NCI-H1092 treated with DMSO at 0.1 percent for 48 hours (cell line): ENCODE results near the gene RNU6-1.

Experiments
- DNase-seq: peaks from one replicate; lab custom pipeline; 2025; lab: John Stamatoyannopoulos, UW

RNU6-1 gene

DNA sequence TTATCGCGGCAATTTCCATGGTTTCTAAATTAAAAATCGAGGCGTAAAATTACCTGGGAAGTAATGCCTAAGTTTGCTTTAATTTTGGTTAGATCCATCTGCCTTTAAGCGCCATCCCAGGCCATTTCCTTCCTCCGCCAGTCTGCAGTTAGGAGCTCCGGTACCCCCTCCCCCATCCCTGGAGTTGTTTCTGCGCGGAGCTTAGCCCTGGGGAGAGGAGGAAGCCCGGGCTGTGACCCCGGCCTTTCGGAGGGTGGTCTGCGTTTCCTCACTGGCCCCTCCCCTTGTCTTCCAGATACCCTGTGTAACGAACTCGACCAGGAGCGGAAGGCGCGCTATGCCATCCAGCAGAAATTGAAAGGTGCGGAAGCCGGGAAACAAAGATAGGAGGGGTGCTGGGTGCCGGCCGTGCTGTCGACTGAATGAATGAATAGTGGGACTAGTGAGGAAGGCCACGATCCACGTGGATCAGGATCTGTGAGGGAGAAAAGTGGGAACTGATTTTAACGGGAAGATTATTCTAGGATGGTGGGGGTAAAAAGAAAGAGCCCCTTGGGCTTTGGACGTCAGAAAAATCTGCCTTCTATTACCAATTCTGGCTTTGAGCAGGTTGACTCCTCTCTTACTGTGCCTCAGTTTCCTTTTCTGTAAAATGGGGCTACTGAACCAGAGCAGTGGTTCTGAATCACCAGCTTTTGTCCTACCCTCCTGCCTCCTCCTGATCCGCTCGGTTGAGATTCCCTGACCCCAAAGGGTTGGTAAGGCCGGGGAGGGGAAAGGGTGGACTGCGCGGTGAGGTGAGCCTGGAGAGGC, 6.7 kb downstream of the RNU6-1 start:
- no peak for DNase-seq

DNA sequence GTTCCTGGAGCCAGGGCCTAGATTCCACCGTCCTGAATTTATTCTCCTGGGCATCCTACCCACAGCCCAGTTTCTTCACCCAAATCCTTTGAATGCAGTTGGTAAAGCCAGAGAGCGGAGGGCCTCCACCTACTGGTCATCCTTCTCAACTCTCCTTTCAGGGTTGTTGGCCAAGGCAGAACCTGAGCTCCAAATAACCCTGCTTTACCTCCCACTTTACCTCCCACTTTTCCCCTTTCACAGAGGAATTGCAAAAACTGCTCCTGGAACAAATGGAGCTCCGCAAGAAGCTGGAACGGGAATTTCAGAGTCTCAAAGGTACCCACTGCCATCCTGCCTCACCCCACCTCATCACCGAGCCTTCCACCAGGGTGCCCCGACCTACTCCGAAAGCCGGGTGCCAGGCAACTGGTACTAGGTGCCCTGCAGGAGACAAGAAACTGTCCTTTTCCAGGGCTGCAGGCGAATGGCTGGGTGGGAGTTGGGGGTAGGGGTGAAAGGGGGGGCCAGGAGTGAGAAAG, 7.8 kb downstream of the RNU6-1 start:
- no peak for DNase-seq

DNA sequence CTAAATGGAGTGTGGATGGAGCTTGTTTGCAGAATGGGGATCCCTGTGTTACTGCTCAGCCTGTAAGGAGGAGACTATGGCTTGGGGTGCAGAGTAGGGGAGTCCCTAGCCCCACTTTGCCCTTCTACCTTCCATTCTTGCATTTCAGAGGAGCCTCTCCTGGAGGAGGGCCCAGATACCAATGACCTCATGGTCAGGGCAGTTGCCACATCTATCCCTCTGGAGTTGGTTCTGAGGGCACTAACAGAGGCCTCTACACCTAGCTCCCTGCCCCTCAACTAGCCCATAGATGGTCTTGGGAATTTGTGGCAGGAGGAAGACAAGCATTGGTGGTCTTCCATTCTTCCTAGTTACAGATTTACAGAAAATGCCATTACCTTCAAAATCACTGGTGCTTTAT, 8.5 kb downstream of the RNU6-1 start:
- no peak for DNase-seq

DNA sequence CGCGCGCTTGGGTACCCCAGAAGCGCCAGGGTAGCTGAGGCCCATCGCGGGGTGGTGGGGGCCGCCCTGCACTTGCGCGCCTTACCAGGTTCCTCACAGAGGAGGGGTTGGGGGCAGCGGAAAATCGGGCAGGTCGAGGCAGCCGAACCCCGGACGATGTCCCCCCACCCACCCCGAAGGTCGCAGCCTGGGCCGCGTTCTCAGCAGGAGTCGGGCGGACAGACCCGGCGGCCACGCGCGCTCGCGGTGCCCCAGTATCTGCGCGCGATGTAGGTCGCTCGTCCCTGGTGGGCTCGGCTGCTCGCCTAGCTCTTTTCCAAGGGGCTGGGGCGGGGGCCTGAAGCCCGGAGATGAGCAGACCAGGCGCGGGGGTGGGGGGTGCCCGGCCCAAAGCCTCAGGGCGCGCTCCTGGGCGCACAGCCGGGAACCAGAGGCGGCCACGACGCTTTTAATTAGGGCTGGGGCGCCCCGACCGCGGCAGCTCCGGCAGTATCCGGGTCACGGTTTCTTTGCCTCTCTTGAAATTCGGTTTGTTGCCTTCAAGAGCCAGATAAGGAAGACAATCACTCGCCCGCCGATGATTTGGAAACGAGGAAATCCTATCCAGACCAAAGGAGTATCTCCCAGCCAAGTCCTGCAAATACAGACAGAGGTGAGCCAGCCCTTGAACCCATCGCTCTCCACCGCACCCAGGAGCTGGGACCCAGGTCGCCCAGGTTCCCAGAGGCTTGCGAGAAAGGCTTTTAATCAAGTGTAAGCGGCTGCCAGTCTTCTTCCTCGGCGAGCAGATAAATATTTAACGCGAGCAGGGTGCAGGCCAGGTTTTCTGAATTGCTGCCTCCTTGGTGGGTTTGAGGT, 10.0 kb downstream of the RNU6-1 start:
- no peak for DNase-seq

DNA sequence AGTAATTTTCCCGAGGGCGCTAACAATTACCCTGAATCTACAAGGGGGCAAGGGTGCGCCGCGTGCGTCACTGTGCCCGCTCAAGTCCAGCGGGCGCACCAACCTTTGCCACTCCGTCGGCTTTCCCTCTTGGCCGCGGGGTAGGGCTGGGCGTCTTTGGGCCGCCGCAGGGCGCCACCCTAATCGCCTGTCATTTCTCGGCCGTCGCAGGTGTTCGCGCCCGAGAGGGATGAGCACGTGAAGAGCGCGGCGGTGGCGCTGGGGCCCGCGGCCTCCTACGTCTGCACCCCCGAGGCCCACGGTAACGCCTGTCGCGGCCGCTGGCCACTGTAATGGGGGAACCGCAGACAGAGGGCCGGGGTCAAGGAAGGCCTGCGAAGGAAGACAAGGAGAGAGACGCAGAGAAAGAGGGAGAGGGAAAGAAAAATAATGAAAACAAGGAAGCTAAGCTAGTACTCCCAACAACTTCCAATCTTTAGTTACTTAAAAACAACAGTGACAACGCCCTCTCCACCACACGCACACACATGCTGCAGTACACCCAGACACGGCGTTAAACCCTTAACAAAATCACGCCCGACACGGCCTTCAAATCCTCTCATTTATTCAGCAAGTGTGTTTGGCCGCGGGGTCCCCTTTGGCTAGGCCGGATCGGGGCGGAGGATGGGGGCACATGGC, 10.7 kb downstream of the RNU6-1 start:
- no peak for DNase-seq

DNA sequence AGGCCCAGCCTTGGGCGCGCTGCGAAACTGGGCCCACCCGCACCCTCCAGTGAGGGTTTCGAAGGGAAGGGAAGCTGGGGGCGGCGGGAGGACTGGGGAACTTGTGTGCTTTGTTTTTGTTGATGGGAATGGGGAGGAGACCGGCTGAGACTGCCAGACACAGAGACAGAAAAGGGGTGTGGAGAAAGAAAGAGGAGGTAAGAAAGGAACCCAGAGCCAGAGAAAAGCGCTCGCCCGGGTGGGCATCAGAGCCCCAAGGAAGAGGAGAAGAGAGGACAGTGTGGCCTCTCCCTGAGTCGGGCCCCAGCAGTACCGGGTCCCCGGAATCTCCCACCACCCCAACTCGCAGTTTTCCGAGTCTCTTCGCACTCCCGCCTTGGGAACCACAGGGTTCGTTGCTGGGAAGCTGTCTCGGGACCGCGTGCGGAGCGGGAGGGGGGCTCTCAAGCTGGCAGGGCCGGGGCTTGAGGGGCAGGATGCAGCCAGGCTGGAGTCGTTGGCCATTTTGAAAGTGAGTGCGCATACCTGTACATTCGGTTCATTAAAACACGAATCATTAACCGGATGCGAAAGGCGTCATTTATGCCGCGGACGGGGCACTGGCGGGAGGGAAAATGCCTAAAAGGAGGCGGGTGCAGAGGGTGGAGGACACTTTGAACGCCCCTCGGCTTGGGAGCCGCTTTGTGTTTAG, 11.4 kb downstream of the RNU6-1 start:
- no peak for DNase-seq

DNA sequence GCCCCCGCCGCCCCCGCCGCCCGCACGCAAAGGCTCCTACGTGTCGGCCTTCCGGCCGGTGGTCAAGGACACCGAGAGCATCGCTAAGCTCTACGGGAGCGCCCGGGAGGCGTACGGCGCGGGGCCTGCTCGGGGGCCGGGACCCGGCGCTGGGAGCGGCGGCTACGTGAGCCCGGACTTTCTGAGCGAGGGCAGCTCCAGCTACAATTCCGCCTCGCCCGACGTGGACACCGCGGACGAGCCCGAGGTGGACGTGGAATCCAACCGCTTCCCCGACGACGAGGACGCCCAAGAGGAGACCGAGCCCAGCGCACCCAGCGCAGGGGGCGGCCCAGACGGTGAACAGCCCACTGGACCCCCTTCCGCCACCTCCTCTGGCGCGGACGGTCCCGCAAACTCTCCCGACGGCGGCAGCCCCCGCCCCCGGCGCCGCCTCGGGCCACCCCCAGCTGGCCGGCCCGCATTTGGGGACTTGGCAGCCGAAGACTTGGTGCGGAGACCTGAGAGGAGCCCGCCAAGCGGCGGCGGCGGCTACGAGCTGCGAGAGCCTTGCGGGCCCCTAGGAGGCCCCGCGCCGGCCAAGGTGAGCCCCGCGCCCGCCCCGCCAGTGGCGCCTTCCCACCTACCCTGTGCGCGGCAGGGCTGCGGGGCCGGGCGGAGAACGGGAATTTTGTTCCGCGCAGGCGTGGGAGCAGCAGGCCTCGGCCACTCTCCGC, 12.1 kb downstream of the RNU6-1 start:
- no peak for DNase-seq

DNA sequence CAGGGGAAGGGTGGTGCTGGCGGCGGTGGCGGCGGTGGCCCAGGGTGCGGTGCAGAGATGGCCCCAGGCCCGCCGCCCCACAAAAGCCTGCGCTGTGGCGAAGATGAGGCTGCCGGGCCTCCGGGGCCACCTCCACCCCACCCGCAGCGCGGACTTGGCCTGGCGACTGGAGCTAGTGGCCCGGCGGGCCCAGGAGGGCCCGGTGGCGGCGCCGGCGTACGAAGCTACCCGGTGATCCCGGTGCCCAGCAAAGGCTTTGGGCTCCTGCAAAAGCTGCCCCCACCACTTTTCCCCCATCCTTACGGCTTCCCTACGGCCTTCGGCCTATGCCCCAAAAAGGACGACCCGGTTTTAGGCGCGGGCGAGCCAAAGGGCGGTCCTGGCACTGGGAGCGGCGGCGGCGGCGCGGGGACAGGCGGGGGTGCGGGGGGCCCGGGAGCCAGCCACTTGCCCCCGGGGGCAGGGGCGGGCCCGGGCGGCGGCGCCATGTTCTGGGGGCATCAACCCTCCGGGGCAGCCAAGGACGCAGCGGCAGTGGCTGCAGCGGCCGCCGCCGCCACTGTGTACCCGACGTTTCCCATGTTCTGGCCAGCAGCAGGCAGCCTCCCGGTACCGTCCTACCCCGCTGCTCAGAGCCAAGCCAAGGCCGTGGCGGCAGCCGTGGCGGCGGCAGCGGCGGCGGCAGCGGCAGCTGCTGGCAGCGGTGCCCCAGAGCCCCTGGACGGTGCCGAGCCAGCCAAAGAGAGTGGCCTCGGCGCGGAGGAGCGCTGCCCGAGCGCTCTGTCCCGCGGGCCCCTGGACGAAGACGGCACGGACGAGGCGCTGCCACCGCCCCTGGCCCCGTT, 12.9 kb downstream of the RNU6-1 start:
- DNase-seq: no peak

DNA sequence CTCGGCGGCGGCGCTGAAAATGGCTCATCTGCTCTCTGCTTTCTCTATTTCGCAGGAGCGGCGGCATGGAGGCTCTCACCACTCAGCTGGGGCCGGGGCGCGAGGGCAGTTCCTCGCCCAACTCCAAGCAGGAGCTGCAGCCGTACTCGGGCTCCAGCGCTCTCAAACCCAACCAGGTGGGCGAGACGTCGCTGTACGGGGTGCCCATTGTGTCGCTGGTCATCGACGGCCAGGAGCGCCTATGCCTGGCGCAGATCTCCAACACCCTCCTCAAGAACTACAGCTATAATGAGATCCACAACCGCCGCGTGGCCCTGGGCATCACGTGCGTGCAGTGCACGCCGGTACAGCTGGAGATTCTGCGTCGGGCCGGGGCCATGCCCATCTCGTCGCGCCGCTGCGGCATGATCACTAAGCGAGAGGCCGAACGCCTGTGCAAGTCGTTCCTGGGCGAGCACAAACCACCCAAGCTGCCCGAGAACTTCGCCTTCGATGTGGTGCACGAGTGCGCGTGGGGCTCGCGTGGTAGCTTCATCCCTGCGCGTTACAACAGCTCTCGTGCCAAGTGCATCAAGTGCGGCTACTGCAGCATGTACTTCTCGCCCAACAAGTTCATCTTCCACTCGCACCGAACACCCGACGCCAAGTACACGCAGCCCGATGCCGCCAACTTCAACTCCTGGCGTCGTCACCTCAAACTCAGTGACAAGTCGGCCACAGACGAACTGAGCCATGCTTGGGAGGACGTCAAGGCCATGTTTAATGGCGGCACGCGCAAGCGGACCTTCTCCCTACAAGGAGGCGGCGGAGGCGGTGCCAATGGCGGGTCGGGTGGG, 13.7 kb downstream of the RNU6-1 start:
- DNase-seq: no peak

DNA sequence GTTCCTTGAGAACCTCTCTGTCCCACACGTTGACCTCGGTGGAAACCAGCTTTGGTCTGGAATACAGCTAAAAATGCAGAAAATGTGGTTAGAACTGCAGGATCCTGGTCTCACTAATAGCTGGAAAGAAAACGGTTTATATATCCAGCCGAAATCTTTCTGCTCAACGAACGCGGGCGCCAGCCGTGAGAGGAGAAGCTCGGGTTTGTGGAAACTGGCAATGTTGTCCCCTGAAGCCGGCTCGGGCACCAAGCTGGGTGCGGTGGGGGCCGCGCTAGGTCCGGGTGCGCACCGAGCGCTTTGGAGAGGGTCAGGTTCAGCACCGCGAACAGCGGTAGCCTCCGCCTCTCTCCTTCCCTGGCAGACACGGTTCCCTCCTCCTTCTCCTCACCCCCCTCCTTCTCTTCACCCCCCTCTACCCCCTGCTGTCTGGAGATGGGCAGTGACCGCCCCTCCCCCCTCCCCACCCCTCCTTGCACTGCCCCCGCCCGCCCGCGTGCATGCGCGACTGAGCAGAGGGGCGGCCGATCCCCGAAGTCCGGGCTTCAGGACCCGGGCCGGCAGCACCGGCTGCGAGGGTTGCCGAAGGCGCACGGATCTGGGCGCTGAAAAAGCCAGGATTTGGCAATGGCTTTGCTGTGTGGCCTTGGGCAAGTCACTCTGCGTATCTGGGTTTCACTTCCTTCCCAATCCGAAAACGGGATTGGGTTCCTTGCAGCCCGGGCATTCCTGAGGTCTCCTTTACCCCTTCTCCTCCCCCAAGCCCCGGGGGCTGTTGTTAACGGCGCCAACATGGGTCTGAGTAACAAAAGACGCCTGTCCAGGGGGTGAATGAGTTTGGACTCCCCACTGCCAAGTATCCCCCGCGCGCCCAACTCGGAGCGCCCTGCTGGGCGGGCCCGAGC, 14.6 kb downstream of the RNU6-1 start, which contains the start of gene SKOR1:
TSS of gene SKOR1 (plus strand) at position 534 of the 905 bp plus-strand sequence. CDS start at position 628, 94 bp downstream.
- no peak for DNase-seq

DNA sequence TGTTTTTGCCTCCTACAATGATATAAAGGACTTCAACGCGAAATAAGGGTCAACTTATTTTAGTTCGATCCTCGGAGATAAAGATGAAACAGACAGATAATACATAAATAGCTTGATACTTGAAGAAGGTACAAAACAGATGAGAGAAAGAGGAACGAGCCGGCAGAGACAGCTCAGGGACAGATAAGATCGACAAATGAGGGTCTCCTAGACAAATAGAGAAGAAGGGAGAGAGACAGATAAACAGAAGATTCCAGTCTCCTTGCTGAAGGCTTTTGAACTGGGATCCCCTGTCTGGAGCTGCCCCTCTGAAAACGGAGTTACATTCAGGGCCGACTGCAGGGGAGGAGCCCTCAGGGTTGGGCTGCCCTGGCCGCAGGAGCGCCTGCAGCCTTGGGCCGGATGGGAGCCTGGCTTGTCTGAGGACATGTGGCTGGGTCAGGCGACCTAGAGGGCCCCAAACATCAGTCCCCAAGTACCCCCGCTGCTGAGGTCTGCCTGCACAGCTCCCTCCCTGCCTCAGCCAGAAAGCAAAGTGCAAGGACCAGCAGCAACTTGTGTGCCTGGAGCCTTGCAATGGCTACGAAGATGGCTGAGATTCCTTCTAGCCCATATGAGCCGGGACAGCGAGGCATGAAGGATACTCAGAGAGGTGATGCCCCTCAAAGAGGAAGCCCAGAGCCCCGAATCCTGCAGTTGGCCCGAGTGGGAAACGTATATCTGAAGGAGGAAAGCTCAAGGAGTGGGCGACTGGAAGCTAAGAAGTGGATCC, 15.5 kb downstream of the RNU6-1 start:
- DNase-seq: no peak

DNA sequence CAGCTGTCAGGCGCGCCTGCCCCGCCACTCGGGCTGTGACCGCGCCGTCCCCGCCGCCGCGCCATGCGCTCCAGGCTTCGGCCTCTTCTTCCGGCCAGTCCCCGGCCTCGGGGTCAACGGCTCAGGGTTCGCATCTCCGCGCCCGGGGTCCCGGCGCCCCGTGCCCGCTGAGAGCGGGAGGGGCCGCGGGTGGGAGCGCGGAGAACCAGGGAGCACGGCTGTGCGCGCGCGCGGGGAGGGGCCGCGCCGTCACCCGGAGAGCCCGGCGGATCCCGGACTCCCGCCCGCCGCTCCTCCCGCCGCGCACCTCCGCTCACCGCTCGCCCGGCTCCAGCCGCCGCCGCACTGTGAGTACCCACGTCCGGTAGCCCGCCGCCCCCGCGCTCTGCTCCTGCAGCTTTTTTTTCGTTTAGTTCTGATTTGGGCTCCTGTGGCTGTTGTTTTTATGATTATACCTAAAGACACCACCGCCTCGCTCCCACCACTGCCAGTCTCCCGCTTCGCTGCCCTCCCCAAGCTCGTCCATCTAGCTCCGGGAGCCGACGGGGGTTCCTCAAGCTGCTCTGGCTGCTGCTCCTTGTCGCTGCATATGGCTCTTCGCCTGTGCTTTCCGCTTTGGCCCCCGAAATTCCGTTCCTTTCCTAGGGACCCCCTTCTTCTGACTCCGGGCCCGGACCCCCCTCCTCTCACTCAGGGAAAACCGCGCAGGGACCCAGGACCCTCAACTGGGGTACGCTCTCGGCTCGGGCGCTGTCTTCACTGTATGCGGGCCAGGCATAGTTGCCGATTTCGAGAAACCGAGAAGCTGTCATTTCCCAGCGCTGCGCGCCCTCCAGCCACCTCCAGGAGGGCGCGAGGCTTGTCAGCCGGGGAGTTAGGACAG, 16.3 kb downstream of the RNU6-1 start:
- peak; percentile 32 for DNase-seq

DNA sequence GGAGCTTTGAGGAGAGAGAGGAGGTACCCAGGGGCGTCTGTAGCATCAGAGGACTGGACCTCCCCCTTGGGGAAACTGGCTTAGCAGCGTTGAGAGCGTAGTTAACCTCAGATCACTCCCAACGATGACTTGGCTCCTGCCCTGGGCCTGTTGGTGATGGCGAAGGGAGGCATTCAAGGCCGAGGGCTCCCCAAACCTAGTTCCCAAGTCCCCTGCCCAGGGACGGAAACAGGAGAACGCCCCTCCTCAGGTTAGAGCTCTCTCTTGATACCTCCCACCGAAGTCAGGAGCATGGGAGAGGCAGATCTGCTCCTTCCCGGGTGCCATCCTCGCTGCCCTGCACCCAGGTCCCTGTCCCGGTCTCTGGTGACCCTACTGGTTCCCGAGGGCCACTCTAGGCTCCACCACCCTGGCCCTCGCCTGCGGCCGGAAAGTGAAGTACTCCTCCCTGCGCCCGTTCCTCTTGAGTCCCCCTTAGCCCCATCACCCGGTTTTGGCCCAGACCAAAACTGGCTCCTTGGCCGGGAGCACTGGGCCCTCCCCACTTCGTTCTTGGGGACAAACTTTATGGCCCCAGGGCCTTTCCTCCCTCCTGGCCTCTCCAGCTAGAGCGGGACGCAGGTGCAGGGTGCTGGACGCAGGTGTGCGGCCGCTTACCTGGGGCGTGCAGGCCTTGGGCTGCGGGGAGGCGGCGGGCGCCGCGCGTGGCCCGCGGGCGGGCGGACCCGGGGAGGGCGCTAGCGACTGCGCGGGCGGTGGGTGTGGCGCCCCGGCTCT, 17.1 kb downstream of the RNU6-1 start:
- DNase-seq: peak; percentile 4

DNA sequence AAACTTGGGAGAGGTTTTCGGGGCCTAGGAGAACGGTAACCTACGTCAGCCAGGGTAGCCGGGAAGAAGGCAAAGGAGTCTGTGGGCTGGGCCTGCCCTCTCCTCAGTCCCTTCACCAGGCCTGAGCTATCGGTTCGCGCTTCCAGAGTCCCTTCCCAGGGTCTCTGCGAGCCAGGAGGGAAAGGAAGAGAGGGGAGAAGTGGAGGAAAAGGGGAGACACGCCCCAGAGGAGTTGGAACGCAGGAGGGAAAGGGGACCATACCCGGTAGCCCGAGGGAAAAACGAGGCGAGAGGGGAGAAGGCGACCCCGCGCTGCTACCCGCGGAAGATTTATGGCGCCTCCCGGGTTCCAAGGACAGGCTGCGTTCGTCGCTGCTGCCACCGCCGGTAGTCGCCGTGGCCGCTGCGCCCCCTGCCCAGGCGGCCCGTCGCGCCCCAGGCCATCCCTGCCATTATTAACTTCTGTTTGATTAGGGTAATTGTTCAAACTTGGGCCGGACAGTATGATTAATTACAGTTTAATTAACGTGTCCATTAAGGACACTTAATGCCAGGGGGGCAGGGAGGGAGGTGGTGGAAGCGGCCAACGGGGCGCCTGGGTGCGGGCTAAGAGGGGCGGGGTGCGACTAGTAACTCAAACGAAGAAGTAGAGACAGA, 17.9 kb downstream of the RNU6-1 start:
- DNase-seq: no peak
